Neural crest cell (in vitro differentiated cells): ENCODE data around the gene INS. TPM values are rescaled to one million over a fixed set of nuclear protein-coding genes. Genes with fewer than 3 reads are reported as not detected.

Experiments
- DNase-seq: peaks from one replicate; pipeline ENCODE4 v3.0.0; 2021; ENCODE audit warnings: low read depth, mixed read lengths, low spot score
- H3K27ac Mint-ChIP-seq: one replicate; pipeline ENCODE4 v1.8.0; 2021; ENCODE audit warnings: mild to moderate bottlenecking, mixed read lengths; ENCODE audit not compliant: unreplicated experiment
- H3K27me3 Mint-ChIP-seq: 2 replicates; pipeline ENCODE4 v1.8.0; 2021; ENCODE audit warnings: low read depth, mild to moderate bottlenecking, mixed read lengths
- H3K36me3 Mint-ChIP-seq: 2 replicates; pipeline ENCODE4 v1.8.0; 2021; ENCODE audit warnings: low read depth, mild to moderate bottlenecking, mixed read lengths
- H3K4me1 Mint-ChIP-seq: 2 replicates; pipeline ENCODE4 v1.8.0; 2021; ENCODE audit warnings: mixed read lengths
- H3K4me3 Mint-ChIP-seq: one replicate; pipeline ENCODE4 v1.8.0; 2021; ENCODE audit warnings: mild to moderate bottlenecking, mixed read lengths
- H3K9me3 Mint-ChIP-seq: 2 replicates; pipeline ENCODE4 v1.8.0; 2021; ENCODE audit warnings: mixed read lengths
- CTCF ChIP-seq: fragments of 200-600 bp; sonication (generic); conservative IDR thresholded peaks from 2 replicates; pipeline ENCODE4 v1.5.0; 2021; ENCODE audit warnings: antibody characterized with exemption, mild to moderate bottlenecking
- total RNA-seq: library from RNA; stranded (reverse); gene quantifications from 2 replicates; pipeline ENCODE4 v1.2.1, GENCODE V29; 2021

Gene INS
- total RNA-seq, 1 donor from 2014 or later, result not detected

- Mint-ChIP-seq H3K27me3 (peaks cover 3% of the 10 kb centered on the region), H3K27ac (no peak overlapping the region), H3K9me3 (no peaks in the 10 kb centered on the region), H3K36me3 (no peaks in the 10 kb centered on the region), H3K4me3 (no peak overlapping the region), H3K4me1 (no peaks in the 10 kb centered on the region)
- no peak for TF ChIP-seq CTCF
- DNase-seq, result no peak
Observed at GRCh38 chr11:2176389-2176900, 15.4 kb upstream of the INS start.

- Mint-ChIP-seq H3K4me1 (no peaks in the 10 kb centered on the region), H3K36me3 (no peaks in the 10 kb centered on the region), H3K4me3 (no peak overlapping the region), H3K27me3 (peaks cover 3% of the 10 kb centered on the region), H3K27ac (no peak overlapping the region), H3K9me3 (no peaks in the 10 kb centered on the region)
- no peak for TF ChIP-seq CTCF
- no peak for DNase-seq
Observed at GRCh38 chr11:2175659-2176058, 14.7 kb upstream of the INS start.

GRCh38 chr11:2174361-2174760, 13.4 kb upstream of the INS start:
- no peak for DNase-seq
- Mint-ChIP-seq H3K27ac (no peak overlapping the region), H3K4me3 (no peak overlapping the region), H3K36me3 (no peaks in the 10 kb centered on the region), H3K4me1 (no peaks in the 10 kb centered on the region), H3K9me3 (no peaks in the 10 kb centered on the region), H3K27me3 (peaks cover 3% of the 10 kb centered on the region)
- TF ChIP-seq CTCF, result no peak

GRCh38 chr11:2173761-2174160, 12.8 kb upstream of the INS start:
- Mint-ChIP-seq H3K27me3 (peaks cover 3% of the 10 kb centered on the region), H3K27ac (no peak overlapping the region), H3K4me3 (no peak overlapping the region), H3K9me3 (no peaks in the 10 kb centered on the region), H3K4me1 (no peaks in the 10 kb centered on the region), H3K36me3 (no peaks in the 10 kb centered on the region)
- no peak for TF ChIP-seq CTCF
- DNase-seq, result no peak

GRCh38 chr11:2173150-2173693, 12.2 kb upstream of the INS start:
- no peaks in the 10 kb centered on the region for H3K4me1 Mint-ChIP-seq
- no peak overlapping the region for H3K27ac Mint-ChIP-seq
- no peaks in the 10 kb centered on the region for H3K9me3 Mint-ChIP-seq
- no peak overlapping the region for H3K4me3 Mint-ChIP-seq
- no peaks in the 10 kb centered on the region for H3K27me3 Mint-ChIP-seq
- no peaks in the 10 kb centered on the region for H3K36me3 Mint-ChIP-seq
- peak; percentile 47 for TF ChIP-seq CTCF
- DNase-seq, result peak; percentile 51

GRCh38 chr11:2172676-2173075, 11.7 kb upstream of the INS start:
- Mint-ChIP-seq H3K9me3 (no peaks in the 10 kb centered on the region), H3K27me3 (no peaks in the 10 kb centered on the region), H3K4me3 (no peak overlapping the region), H3K36me3 (no peaks in the 10 kb centered on the region), H3K4me1 (peaks cover 3% of the 10 kb centered on the region), H3K27ac (no peak overlapping the region)
- no peak for TF ChIP-seq CTCF
- no peak for DNase-seq
